OCI-LY3 (cell line): Measurements from ENCODE around the gene CDK17.

Experiments used
- H2AFZ ChIP-seq: fragments of 200-600, 300-600 bp; shearing (Covaris generic); 2 replicates; pipeline ENCODE4 v1.6.0; 2014; ENCODE audit warnings: antibody characterized with exemption, low read depth, low read length
- H3K27ac ChIP-seq: fragments of 200-600, 300-600 bp; sonication (generic); 2 replicates; pipeline ENCODE4 v1.5.1; 2014; ENCODE audit warnings: mild to moderate bottlenecking, low read length, moderate library complexity, mixed read lengths
- H3K27me3 ChIP-seq: fragments of 200-600, 300-600 bp; sonication (generic); 2 replicates; pipeline ENCODE4 v1.6.1; 2014; ENCODE audit warnings: low read depth, low read length, mixed read lengths
- H3K36me3 ChIP-seq: fragments of 200-600, 300-600 bp; sonication (generic); replicated peaks from 2 replicates; pipeline ENCODE3; 2014; ENCODE audit warnings: low read depth, low read length, mixed read lengths
- H3K4me1 ChIP-seq: fragments of 300-600, 200-600 bp; sonication (generic); 2 replicates; pipeline ENCODE4 v1.6.1; 2014; ENCODE audit warnings: low read length, mixed read lengths
- H3K4me2 ChIP-seq: fragments of 200-600, 300-600 bp; sonication (generic); 2 replicates; pipeline ENCODE4 v1.6.1; 2014; ENCODE audit warnings: low read length, mixed read lengths
- H3K4me3 ChIP-seq: fragments of 300-600, 200-600 bp; sonication (generic); 2 replicates; pipeline ENCODE4 v1.5.1; 2014; ENCODE audit warnings: antibody characterized with exemption, mild to moderate bottlenecking, low read length, moderate library complexity
- H3K79me2 ChIP-seq: fragments of 300-600, 200-600 bp; shearing (Covaris generic); 2 replicates; pipeline ENCODE4 v1.6.1; 2014; ENCODE audit warnings: mild to moderate bottlenecking, low read length, mixed read lengths
- H3K9ac ChIP-seq: fragments of 300-600, 200-600 bp; shearing (Covaris generic); 2 replicates; pipeline ENCODE4 v1.6.0; 2014; ENCODE audit warnings: mild to moderate bottlenecking, low read length, moderate library complexity
- H3K9me3 ChIP-seq: fragments of 200-600, 300-600 bp; shearing (Covaris generic); 2 replicates; pipeline ENCODE4 v1.6.1; 2014; ENCODE audit warnings: low read length, mixed read lengths; ENCODE audit not compliant: insufficient read depth
- H4K20me1 ChIP-seq: fragments of 200-600, 300-600 bp; sonication (generic); 2 replicates; pipeline ENCODE4 v1.6.1; 2016; ENCODE audit warnings: low read length, mixed read lengths; ENCODE audit not compliant: insufficient read depth
- CTCF ChIP-seq: fragments of 200-600, 300-600 bp; sonication (generic); IDR thresholded peaks from 2 replicates; pipeline ENCODE4 v1.5.1; 2014; ENCODE audit warnings: antibody characterized with exemption, low read length, low read depth
- EZH2phosphoT487 ChIP-seq: fragments of 200-600 bp; shearing (Covaris generic); IDR thresholded peaks from 2 replicates; pipeline ENCODE4 v1.6.1; 2018; ENCODE audit warnings: antibody characterized with exemption, mixed run types, low read depth

The CDK17 gene

GRCh38 chr12:96416033-96416799 is 16.0 kb upstream of the CDK17 start:
- no peak overlapping the region for H3K27ac ChIP-seq
- H3K9me3 ChIP-seq = no peaks in the 10 kb centered on the region
- TF ChIP-seq EZH2phosphoT487 (no peak), CTCF (no peak)
- peak overlapping the region; percentile 7; the same call in 1 of the 2 replicates for H3K4me3 ChIP-seq
- H2AFZ ChIP-seq = peak overlapping the region; percentile 76
- H3K4me1 ChIP-seq = peaks cover 11% of the 10 kb centered on the region
- H3K9ac ChIP-seq = no peak overlapping the region
- H3K79me2 ChIP-seq = no peaks in the 10 kb centered on the region
- no peaks in the 10 kb centered on the region for H3K36me3 ChIP-seq
- H3K4me2 ChIP-seq = peak overlapping the region; percentile 22
- no peaks in the 10 kb centered on the region; the same call in 1 of the 2 replicates for H3K27me3 ChIP-seq
- no peaks in the 10 kb centered on the region for H4K20me1 ChIP-seq

- H3K4me3 ChIP-seq = no peak overlapping the region
- peaks cover 5% of the 10 kb centered on the region; the same call in 1 of the 2 replicates for H3K4me1 ChIP-seq
- H2AFZ ChIP-seq = no peak overlapping the region
- no peaks in the 10 kb centered on the region for H3K36me3 ChIP-seq
- H3K9me3 ChIP-seq = no peaks in the 10 kb centered on the region
- H3K4me2 ChIP-seq = no peak overlapping the region
- no peaks in the 10 kb centered on the region for H3K79me2 ChIP-seq
- no peaks in the 10 kb centered on the region; the same call in 1 of the 2 replicates for H3K27me3 ChIP-seq
- no peaks in the 10 kb centered on the region for H4K20me1 ChIP-seq
- no peak overlapping the region for H3K27ac ChIP-seq
- TF ChIP-seq EZH2phosphoT487 = no peak
- TF ChIP-seq CTCF = no peak
- no peak overlapping the region for H3K9ac ChIP-seq
These were observed 14.4 kb upstream of the CDK17 start for GRCh38 chr12:96414637-96415036.

- Histone ChIP-seq H3K36me3 (no peaks in the 10 kb centered on the region), H3K79me2 (no peaks in the 10 kb centered on the region), H3K4me1 (peaks cover 9% of the 10 kb centered on the region), H4K20me1 (no peaks in the 10 kb centered on the region), H3K9ac (no peak overlapping the region), H2AFZ (no peak overlapping the region), H3K4me3 (no peak overlapping the region), H3K27ac (no peak overlapping the region), H3K27me3 (no peaks in the 10 kb centered on the region; the same call in 1 of the 2 replicates), H3K9me3 (no peaks in the 10 kb centered on the region), H3K4me2 (no peak overlapping the region)
- no peak for TF ChIP-seq CTCF
- TF ChIP-seq EZH2phosphoT487 = no peak
These were observed 12.2 kb upstream of the CDK17 start for GRCh38 chr12:96412431-96412830.

GRCh38 chr12:96409731-96410130 is 9.5 kb upstream of the CDK17 start:
- Histone ChIP-seq H4K20me1 (no peaks in the 10 kb centered on the region), H3K79me2 (no peaks in the 10 kb centered on the region), H2AFZ (no peak overlapping the region), H3K9me3 (no peaks in the 10 kb centered on the region), H3K4me2 (no peak overlapping the region), H3K27me3 (no peaks in the 10 kb centered on the region), H3K9ac (no peak overlapping the region), H3K36me3 (no peaks in the 10 kb centered on the region), H3K27ac (no peak overlapping the region), H3K4me1 (peaks cover 15% of the 10 kb centered on the region), H3K4me3 (no peak overlapping the region)
- TF ChIP-seq EZH2phosphoT487 (no peak), CTCF (no peak)
